T-helper 1 cell treated with Interleukin-12 subunit alpha and Interleukin-12 subunit beta and Interleukin-4 antibody, amounts not matched to agents 30 μg/mL and 1 μg/mL, for 36 hours (primary cell): ENCODE data around the gene SPATS2.

Experiments
- H3K27ac Mint-ChIP-seq: one replicate; pipeline ENCODE4 v1.8.0; 2021; ENCODE audit warnings: mild to moderate bottlenecking, mixed read lengths
- H3K27me3 Mint-ChIP-seq: one replicate; pipeline ENCODE4 v1.8.0; 2021; ENCODE audit warnings: low read depth, mixed read lengths
- H3K36me3 Mint-ChIP-seq: one replicate; pipeline ENCODE4 v1.8.0; 2021; ENCODE audit warnings: low read depth, mixed read lengths
- H3K4me1 Mint-ChIP-seq: one replicate; pipeline ENCODE4 v1.8.0; 2021; ENCODE audit warnings: low read depth, mixed read lengths
- H3K4me3 Mint-ChIP-seq: one replicate; pipeline ENCODE4 v1.8.0; 2021; ENCODE audit warnings: mild to moderate bottlenecking, moderate library complexity, mixed read lengths
- H3K9me3 Mint-ChIP-seq: one replicate; pipeline ENCODE4 v1.8.0; 2021; ENCODE audit warnings: mixed read lengths

SPATS2 gene

DNA sequence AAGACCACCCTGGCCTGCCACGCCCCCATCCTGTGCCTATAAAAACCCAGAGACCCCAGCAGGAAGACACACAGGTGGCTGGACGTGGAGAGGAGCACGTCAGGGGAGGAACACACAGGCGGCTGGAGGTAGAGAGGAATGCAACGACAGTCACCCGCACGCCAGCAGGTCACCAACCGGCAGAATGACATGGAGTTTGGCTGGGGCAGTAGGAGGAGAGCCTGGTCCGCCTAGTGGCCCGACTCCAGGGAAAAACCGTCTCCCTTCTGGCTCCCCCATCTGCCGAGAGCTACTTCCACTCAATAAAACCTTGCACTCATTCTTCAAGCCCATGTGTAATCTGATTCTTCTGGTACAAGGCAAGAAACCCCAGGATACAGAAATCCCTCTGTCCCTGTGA is 108.8 kb downstream of the SPATS2 start:
- H3K36me3 Mint-ChIP-seq: no peaks in the 10 kb centered on the region
- H3K4me1 Mint-ChIP-seq: peaks cover 2% of the 10 kb centered on the region
- H3K27me3 Mint-ChIP-seq: no peaks in the 10 kb centered on the region
- no peak overlapping the region for H3K4me3 Mint-ChIP-seq
- H3K27ac Mint-ChIP-seq: no peak overlapping the region
- no peaks in the 10 kb centered on the region for H3K9me3 Mint-ChIP-seq

DNA sequence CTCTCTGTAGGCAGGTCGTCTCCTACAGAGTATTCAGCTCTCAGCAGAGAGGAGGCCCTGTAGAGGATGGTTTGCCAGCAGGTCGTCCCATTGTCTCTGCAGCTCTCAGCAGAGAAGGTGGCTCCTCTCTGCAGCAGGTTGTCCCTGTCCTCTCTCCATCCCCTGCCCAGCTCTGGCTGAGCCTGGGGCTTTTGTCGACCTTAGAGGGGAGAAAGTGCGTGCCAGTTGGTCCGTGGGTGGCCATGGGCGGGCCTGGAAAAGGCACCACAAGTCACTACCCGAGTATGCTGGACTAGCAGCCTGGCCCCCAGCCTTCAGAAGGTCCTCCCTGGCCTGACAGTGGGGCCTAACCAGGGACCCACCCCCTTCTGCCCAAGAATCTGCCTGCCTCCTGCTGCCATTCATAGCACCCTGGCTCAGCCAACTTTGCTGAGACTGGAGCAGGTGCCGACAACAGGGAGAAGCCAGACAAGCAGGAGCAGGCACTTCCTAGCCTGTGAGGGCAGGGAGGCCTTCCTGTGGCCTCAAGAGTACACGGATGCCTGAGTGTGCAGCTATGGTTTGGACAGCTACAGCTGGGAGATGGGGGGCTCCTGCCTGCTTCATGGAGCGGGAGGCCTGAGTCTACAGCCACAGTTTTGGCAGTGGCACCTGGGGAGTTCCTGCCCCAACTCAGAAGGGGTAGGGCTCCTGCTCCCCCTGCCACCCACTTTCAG is 111.8 kb downstream of the SPATS2 start:
- no peak overlapping the region for H3K4me3 Mint-ChIP-seq

DNA sequence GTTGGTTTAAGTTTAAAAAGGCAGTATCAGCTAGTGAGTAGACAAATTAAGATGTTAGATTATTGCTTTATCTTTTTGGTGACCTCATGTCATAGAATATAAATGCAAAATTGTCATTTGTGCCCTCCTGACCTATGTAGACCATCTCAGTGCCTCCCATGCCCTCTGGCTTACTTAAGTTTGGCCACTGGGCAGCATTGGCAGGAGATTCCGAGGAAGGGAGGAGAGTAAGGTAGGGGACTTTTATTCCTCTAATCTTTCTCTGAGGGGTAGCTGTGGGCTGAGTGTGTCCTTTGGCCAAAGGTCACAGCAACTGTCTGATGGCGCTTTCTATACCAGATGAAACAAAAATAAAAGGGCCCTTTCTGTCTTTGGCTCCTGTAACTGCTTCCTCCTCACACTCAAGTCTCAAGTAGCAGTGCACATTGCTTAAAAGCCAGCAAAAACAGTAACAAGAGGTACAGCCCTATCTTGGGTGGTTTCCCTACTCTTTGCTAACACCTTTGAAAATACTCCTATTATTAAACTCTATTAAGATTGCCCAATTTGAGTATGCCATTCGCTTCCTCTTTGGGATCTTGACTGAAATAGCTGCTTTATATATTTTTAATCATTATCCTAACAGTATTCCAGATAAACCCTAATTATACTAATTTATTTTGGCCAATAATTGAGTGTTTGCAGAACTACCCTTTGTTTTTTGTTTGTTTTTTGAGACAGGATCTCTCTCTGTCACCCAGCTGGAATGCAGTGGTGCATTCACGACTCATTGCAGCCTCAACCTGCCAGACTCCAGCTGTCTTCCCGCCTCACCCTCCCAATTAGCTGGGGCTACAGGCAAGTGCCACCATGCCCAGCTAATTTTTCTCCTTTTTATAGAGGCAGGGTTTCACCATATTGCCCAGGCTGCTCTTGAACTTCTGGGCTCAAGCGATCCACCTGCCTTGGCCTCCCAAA is 115.1 kb downstream of the SPATS2 start:
- no peaks in the 10 kb centered on the region for H3K36me3 Mint-ChIP-seq
- H3K27ac Mint-ChIP-seq: no peak overlapping the region
- no peak overlapping the region for H3K4me3 Mint-ChIP-seq

More for the DNA sequence above, 111.8 kb downstream of the SPATS2 start:
- Mint-ChIP-seq H3K4me1 (peaks cover 5% of the 10 kb centered on the region), H3K9me3 (no peaks in the 10 kb centered on the region), H3K36me3 (no peaks in the 10 kb centered on the region), H3K27me3 (no peaks in the 10 kb centered on the region), H3K27ac (no peak overlapping the region)

DNA sequence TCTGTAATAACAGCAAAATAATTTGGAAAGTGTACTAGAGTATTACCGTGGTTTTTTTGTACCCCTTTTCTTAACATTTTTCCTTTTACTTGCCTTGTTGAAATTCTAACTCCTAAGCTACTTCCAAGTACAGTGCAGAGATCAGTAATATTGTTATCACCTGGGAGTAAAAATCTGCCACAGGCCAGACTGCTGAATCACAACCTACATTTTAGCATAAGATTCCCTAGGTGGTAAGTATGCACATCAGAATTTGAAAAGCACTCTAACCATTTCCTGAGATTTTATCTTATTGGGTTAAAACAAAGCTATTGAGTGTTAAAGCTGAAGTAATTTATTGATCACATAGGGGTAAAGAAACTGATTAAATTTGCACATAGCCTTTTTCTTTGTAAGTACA is 116.4 kb downstream of the SPATS2 start:
- no peaks in the 10 kb centered on the region for H3K27me3 Mint-ChIP-seq
- H3K4me1 Mint-ChIP-seq: peaks cover 5% of the 10 kb centered on the region
- H3K4me3 Mint-ChIP-seq: no peak overlapping the region
- H3K36me3 Mint-ChIP-seq: no peaks in the 10 kb centered on the region
- H3K27ac Mint-ChIP-seq: no peak overlapping the region
- no peaks in the 10 kb centered on the region for H3K9me3 Mint-ChIP-seq

More for the DNA sequence above, 115.1 kb downstream of the SPATS2 start:
- H3K9me3 Mint-ChIP-seq: no peaks in the 10 kb centered on the region
- H3K4me1 Mint-ChIP-seq: peaks cover 5% of the 10 kb centered on the region
- H3K27me3 Mint-ChIP-seq: no peaks in the 10 kb centered on the region

DNA sequence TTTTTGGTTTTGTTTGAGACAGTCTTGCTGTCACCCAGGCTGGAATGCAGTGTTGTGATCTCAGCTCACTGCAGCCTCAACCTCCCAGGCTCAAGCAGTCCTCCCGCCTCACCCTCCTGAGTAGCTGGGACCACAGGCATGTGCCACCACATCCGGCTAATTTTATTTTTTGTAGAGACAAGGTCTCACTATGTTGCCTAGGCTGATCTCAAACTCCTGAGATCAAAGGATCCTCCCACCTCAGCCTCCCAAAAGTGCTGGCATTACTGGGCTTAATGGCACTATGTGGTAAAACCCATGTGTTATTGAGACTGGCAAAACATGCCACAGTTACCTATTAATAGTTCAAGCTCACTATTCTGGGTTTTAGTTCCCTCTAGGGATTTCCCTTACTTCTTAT is 120.3 kb downstream of the SPATS2 start:
- Mint-ChIP-seq H3K4me1 (peaks cover 5% of the 10 kb centered on the region), H3K27ac (no peak overlapping the region), H3K4me3 (no peak overlapping the region), H3K27me3 (no peaks in the 10 kb centered on the region), H3K9me3 (no peaks in the 10 kb centered on the region), H3K36me3 (peaks cover 3% of the 10 kb centered on the region)

DNA sequence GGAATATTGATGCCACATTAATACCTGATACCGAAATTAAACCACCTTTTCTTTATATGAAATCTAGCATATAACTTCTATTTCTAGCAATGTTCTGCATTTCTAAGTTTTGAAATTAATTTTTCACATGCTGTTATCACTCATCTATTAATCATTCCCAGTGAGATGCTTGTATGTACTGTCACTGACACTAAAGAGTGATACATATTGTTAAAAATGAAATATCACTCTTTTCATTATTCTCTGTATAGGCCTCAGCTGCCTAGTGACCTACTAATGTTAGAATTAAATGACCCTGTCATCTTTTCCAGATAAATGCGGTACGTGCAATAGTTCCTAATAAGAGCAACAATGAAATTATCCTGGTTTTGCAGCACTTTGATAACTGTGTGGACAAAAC is 121.9 kb downstream of the SPATS2 start:
- peaks cover 3% of the 10 kb centered on the region for H3K36me3 Mint-ChIP-seq
- no peaks in the 10 kb centered on the region for H3K4me1 Mint-ChIP-seq
- no peaks in the 10 kb centered on the region for H3K27me3 Mint-ChIP-seq
- no peaks in the 10 kb centered on the region for H3K9me3 Mint-ChIP-seq
- no peak overlapping the region for H3K4me3 Mint-ChIP-seq
- no peak overlapping the region for H3K27ac Mint-ChIP-seq

DNA sequence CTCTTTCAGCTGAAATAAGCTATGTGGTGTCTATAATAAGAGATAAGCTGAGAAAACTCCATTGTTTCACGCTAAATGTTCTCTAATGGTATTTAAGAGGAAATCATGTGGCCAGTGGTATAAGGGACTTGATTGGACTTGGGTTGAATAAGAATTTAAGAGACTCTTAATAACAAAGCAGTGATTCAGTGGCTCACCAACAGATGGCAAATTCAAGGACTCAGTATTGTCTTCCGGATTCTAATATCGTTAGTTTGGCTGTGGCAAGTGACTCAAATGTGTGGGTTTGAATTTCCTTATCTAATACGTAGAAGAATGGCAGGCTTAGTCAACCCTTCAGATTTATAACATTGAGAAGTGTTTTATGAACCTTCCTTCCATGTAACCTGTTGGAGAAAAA is 122.5 kb downstream of the SPATS2 start:
- Mint-ChIP-seq H3K4me3 (no peak overlapping the region), H3K9me3 (no peaks in the 10 kb centered on the region), H3K36me3 (peaks cover 3% of the 10 kb centered on the region), H3K4me1 (no peaks in the 10 kb centered on the region), H3K27me3 (no peaks in the 10 kb centered on the region), H3K27ac (no peak overlapping the region)

DNA sequence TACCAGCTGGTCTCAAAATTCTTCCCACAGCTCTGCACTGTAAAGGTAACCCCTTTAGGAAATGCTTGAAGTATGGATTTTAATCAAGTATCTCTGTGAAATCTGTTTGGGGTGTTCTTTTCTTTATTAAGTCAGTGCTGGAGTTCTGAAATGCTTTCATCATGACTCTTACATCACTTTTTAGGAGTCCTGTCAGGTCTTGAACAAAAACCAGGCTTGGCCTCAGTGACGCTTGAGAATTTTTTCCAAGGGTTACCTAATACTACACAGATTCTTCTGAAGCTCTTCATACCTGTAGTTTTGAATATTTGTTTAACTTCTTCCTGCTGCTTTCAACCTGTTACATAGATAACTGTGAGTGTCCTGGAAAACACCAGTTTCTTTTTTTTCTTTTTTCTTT is 124.6 kb downstream of the SPATS2 start:
- no peaks in the 10 kb centered on the region for H3K9me3 Mint-ChIP-seq
- peaks cover 3% of the 10 kb centered on the region for H3K36me3 Mint-ChIP-seq
- H3K27me3 Mint-ChIP-seq: no peaks in the 10 kb centered on the region
- no peaks in the 10 kb centered on the region for H3K4me1 Mint-ChIP-seq
- H3K27ac Mint-ChIP-seq: no peak overlapping the region
- H3K4me3 Mint-ChIP-seq: no peak overlapping the region

DNA sequence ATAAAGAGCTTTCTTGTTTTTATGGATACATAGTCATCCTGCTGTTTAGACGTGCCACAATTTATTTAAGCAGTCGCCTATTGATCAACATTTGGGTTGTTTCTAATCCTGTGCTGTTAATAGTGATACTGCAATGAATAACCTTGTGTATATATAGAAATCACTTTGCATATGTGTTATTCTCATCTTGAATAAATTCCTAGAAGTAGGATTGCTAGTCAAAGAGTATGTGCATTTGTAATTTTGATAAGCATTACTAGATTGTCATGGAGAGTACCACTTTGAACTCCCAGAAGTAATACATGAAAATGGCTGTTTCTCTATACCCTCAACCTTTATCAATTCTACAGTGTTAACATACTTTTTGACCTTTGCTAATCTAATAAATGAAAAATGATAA is 126.6 kb downstream of the SPATS2 start:
- Mint-ChIP-seq H3K9me3 (no peaks in the 10 kb centered on the region), H3K4me3 (no peak overlapping the region), H3K36me3 (peaks cover 6% of the 10 kb centered on the region), H3K4me1 (no peaks in the 10 kb centered on the region), H3K27ac (no peak overlapping the region), H3K27me3 (no peaks in the 10 kb centered on the region)

DNA sequence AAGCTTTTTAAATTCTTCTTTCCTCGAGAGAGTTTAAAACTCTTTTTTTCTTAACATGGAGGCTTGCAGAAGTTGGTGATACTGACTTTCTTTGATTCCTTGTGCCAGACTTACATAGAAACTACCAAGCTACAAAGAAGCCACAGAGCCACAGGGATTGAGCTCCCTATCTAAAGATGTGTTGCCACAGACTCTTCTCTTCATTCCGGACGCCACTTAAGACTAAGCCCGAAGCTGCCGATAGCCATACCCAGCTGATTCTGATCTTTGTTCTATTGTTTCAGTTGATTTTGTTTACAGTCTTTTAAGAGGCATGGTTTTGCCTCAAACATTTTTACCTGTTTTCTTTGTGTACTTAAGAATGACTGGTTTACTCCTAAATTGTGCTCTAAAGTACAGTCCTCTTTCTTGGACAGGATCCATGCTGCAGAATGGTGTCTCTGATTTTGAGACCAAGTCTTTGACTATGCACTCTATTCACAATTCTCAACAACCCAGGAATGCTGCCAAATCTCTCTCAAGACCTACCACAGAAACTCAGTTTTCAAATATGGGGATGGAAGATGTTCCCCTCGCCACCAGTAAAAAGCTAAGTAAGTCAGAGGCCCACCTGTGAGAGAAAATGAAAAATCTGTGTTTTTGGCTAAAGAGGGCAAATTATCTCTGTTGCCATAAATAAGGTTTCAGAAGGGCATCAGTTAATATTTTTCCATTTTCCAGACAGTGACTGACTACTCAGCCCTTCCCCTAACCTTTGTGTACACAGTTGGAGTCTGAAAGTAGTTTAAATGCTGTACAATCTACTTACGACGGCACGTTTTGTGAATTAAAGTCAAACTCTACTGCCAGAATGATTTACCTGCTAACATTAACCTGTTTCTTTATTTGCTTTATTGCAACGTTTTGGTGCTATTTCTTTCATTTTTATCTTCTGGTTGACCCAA is 129.4 kb downstream of the SPATS2 start:
- Mint-ChIP-seq H3K36me3 (peaks cover 7% of the 10 kb centered on the region), H3K27ac (no peak overlapping the region), H3K4me3 (no peak overlapping the region), H3K9me3 (no peaks in the 10 kb centered on the region), H3K4me1 (no peaks in the 10 kb centered on the region), H3K27me3 (no peaks in the 10 kb centered on the region)

DNA sequence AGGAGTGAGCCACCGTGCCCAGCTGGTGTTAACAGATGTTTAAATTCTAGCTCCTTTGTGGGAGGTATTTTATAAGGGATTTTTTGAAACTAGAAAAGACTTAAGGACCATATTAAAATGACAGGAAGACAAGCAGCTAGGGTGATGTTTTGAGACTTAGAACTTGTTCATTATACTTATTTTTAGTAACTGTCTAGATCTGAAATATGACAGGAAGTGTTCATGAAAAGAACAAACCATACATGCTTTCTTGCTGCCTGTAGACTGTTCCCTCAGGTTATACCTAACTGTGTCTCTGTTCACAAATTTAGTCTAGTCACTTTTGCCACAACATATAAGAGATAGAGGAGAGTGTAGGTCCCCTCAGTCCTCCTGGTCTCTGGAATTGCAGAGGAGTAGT is 134.6 kb downstream of the SPATS2 start:
- Mint-ChIP-seq H3K36me3 (peaks cover 17% of the 10 kb centered on the region), H3K27ac (no peak overlapping the region), H3K9me3 (no peaks in the 10 kb centered on the region), H3K4me3 (no peak overlapping the region), H3K27me3 (no peaks in the 10 kb centered on the region), H3K4me1 (peaks cover 4% of the 10 kb centered on the region)

DNA sequence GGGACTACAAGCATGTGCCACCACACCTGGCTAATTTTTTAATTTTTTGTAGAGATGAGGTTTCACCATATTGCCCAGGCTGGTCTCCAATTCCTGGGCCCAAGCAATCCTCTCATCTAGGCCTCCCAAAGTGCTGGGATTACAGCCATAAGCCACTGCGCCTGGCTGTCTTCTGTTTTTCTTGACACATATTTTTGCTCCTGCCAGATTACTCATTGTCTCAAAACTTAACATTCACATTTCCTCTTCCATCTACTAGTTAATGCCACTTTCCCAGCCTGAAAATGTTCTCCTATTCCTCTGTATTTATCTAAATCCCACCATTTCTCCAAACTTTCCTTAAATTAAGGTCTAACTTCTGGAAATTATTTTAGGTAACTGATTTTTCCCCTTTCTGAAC is 135.3 kb downstream of the SPATS2 start:
- no peaks in the 10 kb centered on the region for H3K9me3 Mint-ChIP-seq
- H3K36me3 Mint-ChIP-seq: peaks cover 16% of the 10 kb centered on the region
- H3K4me3 Mint-ChIP-seq: no peak overlapping the region
- H3K27me3 Mint-ChIP-seq: no peaks in the 10 kb centered on the region
- H3K27ac Mint-ChIP-seq: no peak overlapping the region
- peaks cover 4% of the 10 kb centered on the region for H3K4me1 Mint-ChIP-seq

DNA sequence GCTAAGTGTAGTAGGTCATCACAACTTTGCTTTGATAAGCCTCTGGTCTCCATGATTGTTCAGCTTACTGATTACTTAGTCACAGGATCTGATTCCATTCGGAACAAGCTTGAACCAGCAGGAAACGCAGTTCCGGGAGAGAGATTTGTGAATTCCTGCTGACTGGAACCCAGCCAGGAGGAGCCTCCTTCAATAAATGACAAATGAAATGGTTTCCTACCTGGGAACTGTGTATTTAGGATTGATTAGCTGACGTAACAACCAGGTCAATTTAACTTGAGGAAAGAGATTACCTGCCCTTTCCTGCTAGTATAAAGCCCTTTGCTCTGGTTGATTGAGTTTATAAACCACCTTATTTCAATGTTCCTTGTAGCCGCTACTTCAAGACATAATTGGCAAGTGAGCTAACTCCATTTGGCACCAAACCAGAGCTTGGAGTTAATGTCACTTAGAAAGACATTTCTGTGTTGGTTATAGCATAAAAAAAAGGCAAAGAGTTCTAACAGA is 136.5 kb downstream of the SPATS2 start:
- Mint-ChIP-seq H3K4me1 (peaks cover 4% of the 10 kb centered on the region), H3K27ac (no peak overlapping the region), H3K36me3 (peaks cover 14% of the 10 kb centered on the region), H3K4me3 (no peak overlapping the region), H3K27me3 (no peaks in the 10 kb centered on the region), H3K9me3 (no peaks in the 10 kb centered on the region)

DNA sequence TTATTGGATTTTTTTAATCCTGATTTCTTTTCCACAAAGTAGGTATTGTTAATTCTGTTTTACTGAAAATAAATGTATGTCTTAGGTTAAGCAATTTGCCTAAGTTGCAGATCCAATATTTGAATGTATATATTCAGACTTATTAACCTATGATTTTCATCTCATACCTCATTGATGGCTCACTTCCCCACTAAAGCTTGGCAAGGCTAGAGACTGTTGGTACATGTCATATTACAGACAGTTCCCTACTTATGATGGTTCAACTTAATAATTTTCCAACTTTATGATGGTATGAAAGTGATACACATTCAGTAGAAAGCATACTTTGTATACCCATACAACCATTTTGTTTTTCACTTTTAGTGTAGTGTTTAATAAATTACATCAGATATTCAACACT is 138.4 kb downstream of the SPATS2 start:
- Mint-ChIP-seq H3K27me3 (no peaks in the 10 kb centered on the region), H3K4me3 (no peak overlapping the region), H3K27ac (no peak overlapping the region), H3K4me1 (peaks cover 4% of the 10 kb centered on the region), H3K9me3 (no peaks in the 10 kb centered on the region), H3K36me3 (peaks cover 12% of the 10 kb centered on the region)
